GM12874 (cell line): ENCODE data around the gene DEPP1.

Source experiments
- CTCF ChIP-seq: IDR thresholded peaks from 2 replicates; pipeline ENCODE4 v1.5.1; 2011; ENCODE audit warnings: low read depth, mild to moderate bottlenecking, control low read depth, low read length, moderate library complexity; ENCODE audit not compliant: insufficient read depth

The DEPP1 gene

DNA sequence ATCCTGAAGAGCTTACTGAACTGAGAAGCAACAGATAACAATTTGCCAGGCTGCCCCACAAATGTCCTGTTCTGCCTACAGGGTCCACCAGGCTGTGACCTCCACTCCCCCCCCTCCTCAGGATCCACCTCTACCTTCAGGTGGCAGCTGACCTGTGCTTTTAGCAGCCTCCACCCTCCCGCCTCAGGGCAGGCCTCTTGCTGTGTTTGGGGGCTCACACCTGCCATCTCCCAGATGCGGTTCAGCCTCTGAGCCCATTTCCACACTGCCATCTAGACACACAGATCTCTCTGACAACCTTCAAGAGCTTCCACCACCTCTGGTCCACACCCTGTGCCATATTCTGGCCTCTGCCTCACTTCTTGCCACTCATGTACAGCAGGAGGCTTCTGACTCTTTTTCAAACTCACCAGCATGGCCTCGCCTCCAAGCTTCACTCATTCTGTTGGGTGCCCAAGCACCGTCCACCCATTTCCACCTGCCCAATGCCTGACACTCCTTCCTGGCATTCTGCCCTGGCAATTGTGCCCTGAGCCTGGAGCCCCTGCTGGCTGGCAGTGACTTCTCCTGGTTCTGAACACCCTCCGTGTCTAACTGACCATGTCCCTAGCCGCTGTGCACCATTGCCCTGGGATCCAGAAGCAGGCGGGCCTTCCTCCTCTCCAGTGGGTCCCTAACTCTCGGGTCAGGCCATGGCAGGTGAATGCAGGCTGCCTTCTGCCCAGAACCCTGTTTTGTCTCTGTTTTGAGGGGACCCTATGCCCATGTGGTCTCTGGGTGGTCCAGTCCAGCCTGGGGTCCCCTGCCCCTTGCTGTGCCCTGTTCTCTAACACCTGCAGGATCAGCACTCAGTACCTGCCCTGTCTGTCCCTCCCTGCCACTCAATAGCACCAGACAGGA lies 49.0 kb downstream of the DEPP1 start:
- TF ChIP-seq CTCF, result no peak

- no peak for TF ChIP-seq CTCF
These were observed 50.1 kb downstream of the DEPP1 start for GRCh38 chr10:44928462-44928861.

DNA sequence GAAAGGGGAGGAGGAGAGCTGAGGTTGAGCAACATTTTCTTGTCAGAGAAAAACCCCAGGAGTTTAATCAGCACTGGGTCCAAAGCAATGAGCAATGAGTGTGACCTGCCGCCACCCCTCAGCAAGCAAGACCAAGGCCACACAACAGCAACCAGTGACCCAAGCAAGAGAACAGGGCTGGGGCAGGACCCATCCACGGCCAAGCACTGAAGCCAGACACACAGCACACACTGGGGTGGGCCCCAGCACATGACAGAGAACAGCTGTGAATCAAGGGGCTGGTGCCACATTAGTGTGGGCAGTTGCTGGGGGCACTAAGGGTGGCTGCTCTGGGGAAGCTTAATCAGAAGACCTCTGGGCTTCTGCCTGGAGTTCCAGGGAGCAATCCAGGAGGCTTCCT lies 51.3 kb downstream of the DEPP1 start:
- no peak for TF ChIP-seq CTCF

DNA sequence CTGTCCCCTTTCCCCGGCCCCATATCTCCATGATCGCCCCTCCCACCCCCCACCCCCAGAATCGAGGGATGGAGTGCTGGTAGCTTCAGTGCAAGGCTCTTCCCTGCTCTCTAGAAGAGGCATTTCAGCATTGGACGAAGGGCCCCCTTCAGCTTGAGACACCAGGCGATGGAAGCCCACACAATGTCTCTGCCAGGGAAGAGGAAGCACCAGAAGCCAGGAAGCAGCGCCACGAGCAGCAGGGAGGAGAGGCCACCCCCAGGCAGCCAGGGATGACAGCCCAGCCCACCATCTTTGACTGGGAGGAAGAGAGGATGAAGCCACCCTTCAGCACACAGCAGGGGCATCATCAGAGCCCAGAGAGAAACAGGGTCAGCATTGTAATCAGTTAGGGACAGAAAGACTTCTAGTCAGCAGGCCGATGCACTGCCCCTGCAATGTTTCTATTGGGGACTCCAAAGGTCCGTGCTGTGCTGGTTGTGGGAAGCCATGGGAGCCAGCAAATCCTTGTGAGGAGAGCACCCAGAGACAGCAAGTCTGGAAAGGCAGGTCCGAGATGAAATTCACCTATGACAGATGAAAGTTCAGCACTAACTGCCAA lies 51.8 kb downstream of the DEPP1 start:
- no peak for TF ChIP-seq CTCF
